Measurements from ENCODE around the gene CIB2.

CIB2 gene

DNA sequence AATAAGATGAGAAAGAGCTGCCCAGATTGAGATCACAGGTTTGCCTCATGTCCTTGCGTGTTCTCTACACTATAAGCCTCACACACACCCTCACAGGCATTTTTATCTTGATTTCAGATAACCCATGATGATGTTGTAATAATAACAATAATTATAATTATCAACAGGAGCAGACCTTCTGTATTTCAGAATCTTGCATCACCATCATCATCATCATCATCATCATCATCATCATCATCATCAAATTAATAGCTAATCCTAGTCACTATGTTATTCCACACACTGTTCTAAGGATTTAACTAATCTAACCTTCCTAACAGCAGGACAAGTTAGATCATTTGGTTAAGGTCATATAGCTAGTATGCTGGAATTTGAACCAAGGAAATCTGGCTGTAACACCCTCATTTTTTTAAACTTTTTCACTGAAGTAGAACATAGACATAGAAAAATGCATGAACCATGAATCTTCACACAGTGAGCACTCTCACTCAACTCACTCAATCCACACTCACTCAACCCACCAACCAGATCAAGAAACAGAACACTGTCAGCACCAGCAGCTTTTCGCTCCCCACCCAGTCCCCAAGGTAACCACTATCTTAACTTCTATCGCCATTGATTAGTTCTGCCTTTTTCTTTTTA, 40.7 kb downstream of the CIB2 start:
- no peak overlapping the region for H3K4me2 ChIP-seq (ENCODE audit: insufficient read depth, low read length, poor library complexity, severe bottlenecking)
- H4K91ac ChIP-seq (ENCODE audit: low read depth, low read length, poor library complexity), result no peak overlapping the region
- H3K4me3 ChIP-seq (ENCODE audit: low read length in 2 of 2), result no peak overlapping the region
- H3K4me1 ChIP-seq (ENCODE audit: control insufficient read depth in 2 of 2, insufficient read depth in 1 of 2, low read depth in 1 of 2, low read length in 2 of 2), result peaks cover 3% of the 10 kb centered on the region in 2 donors
- H3K4ac ChIP-seq (ENCODE audit: low read length), result no peak overlapping the region
- H3K27ac ChIP-seq (replicated peaks; ENCODE audit: low read length), result no peak overlapping the region
- peaks cover 0 to 35% (median 0%) of the 10 kb centered on the region in 3 experiments for H3K27me3 ChIP-seq (ENCODE audit: control insufficient read depth in 3 of 3, insufficient read depth in 3 of 3, low read depth in 1 of 3, low read length in 3 of 3)
- no peak overlapping the region for H3K9ac ChIP-seq (ENCODE audit: low read depth, low read length, poor library complexity)
- no peak overlapping the region for H2BK15ac ChIP-seq (ENCODE audit: low read length)
- no peak overlapping the region for H3K14ac ChIP-seq (ENCODE audit: low read length)
- WGBS, 2 donors (ENCODE audit: extremely low coverage in 2 of 2, insufficient read length in 2 of 2, insufficient replicate concordance in 1 of 2), result no CpG with 5 or more reads among the region's 3 CpGs
- DNase-seq (ENCODE audit: low spot score), result no peak
- no peak overlapping the region for H3K23ac ChIP-seq (ENCODE audit: low read depth, low read length, poor library complexity)
- no peak overlapping the region for H2BK5ac ChIP-seq (ENCODE audit: low read length)
- H2BK12ac ChIP-seq (ENCODE audit: low read length), result no peak overlapping the region
- H2AK5ac ChIP-seq (ENCODE audit: low read depth, low read length), result no peak overlapping the region
- H3K79me1 ChIP-seq (ENCODE audit: low read depth, low read length), result no peaks in the 10 kb centered on the region
- H2AFZ ChIP-seq (ENCODE audit: low read length), result no peak overlapping the region
- H4K8ac ChIP-seq (ENCODE audit: low read depth, low read length), result no peak overlapping the region
- H2BK120ac ChIP-seq (ENCODE audit: low read depth, low read length), result no peak overlapping the region
- H3K36me3 ChIP-seq (replicated peaks in 1 of 2; ENCODE audit: control insufficient read depth in 2 of 2, insufficient read depth in 2 of 2, low read length in 2 of 2), result no peaks in the 10 kb centered on the region
- H3K9me3 ChIP-seq (replicated peaks in 1 of 2; ENCODE audit: control insufficient read depth in 2 of 2, insufficient read depth in 1 of 2, low read depth in 1 of 2, low read length in 2 of 2), result no peaks in the 10 kb centered on the region
- H3K18ac ChIP-seq (ENCODE audit: low read length), result no peak overlapping the region

DNA sequence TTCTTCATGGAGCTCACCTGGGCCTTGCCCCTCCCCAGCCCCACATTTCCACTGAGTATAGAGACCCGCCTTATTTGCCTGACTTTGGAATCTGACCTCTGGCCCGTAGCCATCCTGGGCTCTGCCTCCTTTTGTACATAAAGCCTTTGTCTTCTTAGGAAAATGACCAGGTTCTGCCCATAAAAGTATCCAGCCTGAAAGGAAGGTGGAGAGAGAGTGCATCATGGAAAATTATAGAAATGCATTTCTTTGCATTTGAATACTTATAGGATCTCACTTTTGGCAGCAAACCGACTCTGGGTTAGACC, 42.5 kb downstream of the CIB2 start:
- Histone ChIP-seq H2BK120ac (ENCODE audit: low read depth, low read length) (no peak overlapping the region), H2BK15ac (ENCODE audit: low read length) (no peak overlapping the region), H3K9me3 (replicated peaks in 1 of 2; ENCODE audit: control insufficient read depth in 2 of 2, insufficient read depth in 1 of 2, low read depth in 1 of 2, low read length in 2 of 2) (no peaks in the 10 kb centered on the region), H3K18ac (ENCODE audit: low read length) (no peak overlapping the region), H3K4me3 (ENCODE audit: low read length in 2 of 2) (no peak overlapping the region), H3K4ac (ENCODE audit: low read length) (no peak overlapping the region), H3K23ac (ENCODE audit: low read depth, low read length, poor library complexity) (no peak overlapping the region), H4K8ac (ENCODE audit: low read depth, low read length) (no peak overlapping the region), H3K36me3 (replicated peaks in 1 of 2; ENCODE audit: control insufficient read depth in 2 of 2, insufficient read depth in 2 of 2, low read length in 2 of 2) (no peaks in the 10 kb centered on the region), H3K4me2 (ENCODE audit: insufficient read depth, low read length, poor library complexity, severe bottlenecking) (no peak overlapping the region), H4K91ac (ENCODE audit: low read depth, low read length, poor library complexity) (no peak overlapping the region), H2AK5ac (ENCODE audit: low read depth, low read length) (no peak overlapping the region), H3K27ac (replicated peaks; ENCODE audit: low read length) (no peak overlapping the region), H3K9ac (ENCODE audit: low read depth, low read length, poor library complexity) (no peak overlapping the region), H3K27me3 (ENCODE audit: control insufficient read depth in 3 of 3, insufficient read depth in 3 of 3, low read depth in 1 of 3, low read length in 3 of 3) (peaks cover 0 to 31% (median 0%) of the 10 kb centered on the region in 3 experiments), H2BK12ac (ENCODE audit: low read length) (no peak overlapping the region), H3K14ac (ENCODE audit: low read length) (no peak overlapping the region), H2AFZ (ENCODE audit: low read length) (no peak overlapping the region), H3K4me1 (ENCODE audit: control insufficient read depth in 2 of 2, insufficient read depth in 1 of 2, low read depth in 1 of 2, low read length in 2 of 2) (peaks cover 3% of the 10 kb centered on the region in 2 donors), H2BK5ac (ENCODE audit: low read length) (no peak overlapping the region), H3K79me1 (ENCODE audit: low read depth, low read length) (no peaks in the 10 kb centered on the region)
- WGBS, 2 donors (ENCODE audit: extremely low coverage in 2 of 2, insufficient read length in 2 of 2, insufficient replicate concordance in 1 of 2), result no CpG with 5 or more reads among the region's 3 CpGs
- DNase-seq (ENCODE audit: low spot score), result no peak

DNA sequence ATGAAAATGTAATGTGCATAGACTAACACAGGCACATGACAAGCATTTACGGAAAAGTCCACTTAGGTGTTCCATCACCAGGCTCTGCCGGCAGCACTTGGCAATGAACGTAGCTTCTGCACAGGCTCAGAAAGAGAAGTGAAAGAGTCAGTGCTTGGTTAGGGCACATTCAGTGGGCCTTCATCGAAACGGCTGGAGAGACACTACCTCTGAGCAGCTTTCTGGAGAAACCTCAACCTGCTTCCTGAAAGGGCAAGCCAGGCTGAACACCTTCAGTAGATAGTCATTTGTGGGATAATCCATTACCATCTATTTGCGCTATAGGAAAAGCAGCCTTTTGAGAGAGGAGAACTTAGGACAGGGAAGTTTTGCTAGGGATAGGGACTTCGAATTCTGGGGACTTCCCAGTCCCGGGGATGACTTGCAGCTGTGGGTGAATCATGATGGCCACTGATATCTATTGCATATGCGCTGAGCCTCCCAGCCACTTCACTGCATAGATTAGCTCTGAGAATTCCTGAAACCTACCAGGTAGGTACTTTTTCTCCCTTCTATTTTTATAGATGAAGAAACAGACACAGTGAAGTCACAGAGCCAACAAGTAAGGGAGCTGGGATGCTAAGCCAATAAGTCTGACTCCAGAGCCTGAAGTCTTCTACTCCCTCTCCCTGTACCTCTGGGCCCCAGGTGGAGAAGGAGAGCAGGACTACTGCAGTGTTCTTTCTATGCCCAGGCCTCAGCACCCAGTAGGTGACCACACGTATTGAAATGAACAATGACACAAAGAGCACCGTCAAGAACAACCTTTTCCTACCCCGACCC, 43.1 kb downstream of the CIB2 start:
- Histone ChIP-seq H3K27ac (replicated peaks; ENCODE audit: low read length) (no peak overlapping the region), H3K4ac (ENCODE audit: low read length) (no peak overlapping the region), H3K27me3 (ENCODE audit: control insufficient read depth in 3 of 3, insufficient read depth in 3 of 3, low read depth in 1 of 3, low read length in 3 of 3) (peaks cover 0 to 26% (median 0%) of the 10 kb centered on the region in 3 experiments), H3K23ac (ENCODE audit: low read depth, low read length, poor library complexity) (no peak overlapping the region), H2BK15ac (ENCODE audit: low read length) (no peak overlapping the region), H3K9me3 (replicated peaks in 1 of 2; ENCODE audit: control insufficient read depth in 2 of 2, insufficient read depth in 1 of 2, low read depth in 1 of 2, low read length in 2 of 2) (no peaks in the 10 kb centered on the region), H2BK5ac (ENCODE audit: low read length) (no peak overlapping the region), H3K36me3 (replicated peaks in 1 of 2; ENCODE audit: control insufficient read depth in 2 of 2, insufficient read depth in 2 of 2, low read length in 2 of 2) (no peaks in the 10 kb centered on the region), H3K4me2 (ENCODE audit: insufficient read depth, low read length, poor library complexity, severe bottlenecking) (no peak overlapping the region), H3K4me1 (ENCODE audit: control insufficient read depth in 2 of 2, insufficient read depth in 1 of 2, low read depth in 1 of 2, low read length in 2 of 2) (peaks cover 3% of the 10 kb centered on the region in 2 donors), H2AFZ (ENCODE audit: low read length) (no peak overlapping the region), H4K8ac (ENCODE audit: low read depth, low read length) (no peak overlapping the region), H3K9ac (ENCODE audit: low read depth, low read length, poor library complexity) (no peak overlapping the region), H2BK120ac (ENCODE audit: low read depth, low read length) (no peak overlapping the region), H4K91ac (ENCODE audit: low read depth, low read length, poor library complexity) (no peak overlapping the region), H2AK5ac (ENCODE audit: low read depth, low read length) (no peak overlapping the region), H3K79me1 (ENCODE audit: low read depth, low read length) (no peaks in the 10 kb centered on the region), H3K4me3 (ENCODE audit: low read length in 2 of 2) (no peak overlapping the region), H3K18ac (ENCODE audit: low read length) (no peak overlapping the region), H3K14ac (ENCODE audit: low read length) (no peak overlapping the region), H2BK12ac (ENCODE audit: low read length) (no peak overlapping the region)
- no peak for DNase-seq (ENCODE audit: low spot score)
- WGBS, 2 donors (ENCODE audit: extremely low coverage in 2 of 2, insufficient read length in 2 of 2, insufficient replicate concordance in 1 of 2), result no CpG with 5 or more reads among the region's 12 CpGs

DNA sequence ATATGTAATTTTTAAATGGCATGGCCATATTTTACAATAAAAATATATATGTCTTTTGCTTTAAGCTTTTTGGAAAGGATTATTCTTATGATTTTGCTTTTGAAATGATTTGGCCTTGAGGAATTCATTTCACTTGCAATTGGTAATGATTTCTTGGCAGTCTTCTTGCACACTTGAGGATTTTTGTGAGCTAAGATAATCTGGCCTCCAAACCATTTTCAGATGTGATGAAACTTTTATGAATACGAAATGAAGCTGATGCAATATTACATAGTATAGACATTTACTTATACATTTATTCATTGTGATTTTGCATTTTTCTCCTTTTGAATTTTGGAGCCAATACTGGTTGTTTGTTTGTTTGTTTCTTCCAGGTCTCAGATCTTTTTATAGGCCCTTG, 45.3 kb downstream of the CIB2 start:
- no peak overlapping the region for H4K91ac ChIP-seq (ENCODE audit: low read depth, low read length, poor library complexity)
- no peak overlapping the region for H2BK120ac ChIP-seq (ENCODE audit: low read depth, low read length)
- H2AK5ac ChIP-seq (ENCODE audit: low read depth, low read length), result no peak overlapping the region
- no peak overlapping the region for H2AFZ ChIP-seq (ENCODE audit: low read length)
- H3K4me2 ChIP-seq (ENCODE audit: insufficient read depth, low read length, poor library complexity, severe bottlenecking), result no peak overlapping the region
- no peak overlapping the region for H2BK15ac ChIP-seq (ENCODE audit: low read length)
- H4K8ac ChIP-seq (ENCODE audit: low read depth, low read length), result no peak overlapping the region
- H3K27me3 ChIP-seq (ENCODE audit: control insufficient read depth in 3 of 3, insufficient read depth in 3 of 3, low read depth in 1 of 3, low read length in 3 of 3), result peaks cover 0 to 22% (median 2%) of the 10 kb centered on the region in 3 experiments
- H2BK5ac ChIP-seq (ENCODE audit: low read length), result no peak overlapping the region
- H3K18ac ChIP-seq (ENCODE audit: low read length), result no peak overlapping the region
- no CpG with 5 or more reads among the region's 1 CpG for WGBS, 2 donors (ENCODE audit: extremely low coverage in 2 of 2, insufficient read length in 2 of 2, insufficient replicate concordance in 1 of 2)
- DNase-seq (ENCODE audit: low spot score), result no peak
- no peaks in the 10 kb centered on the region for H3K79me1 ChIP-seq (ENCODE audit: low read depth, low read length)
- no peak overlapping the region for H3K4me3 ChIP-seq (ENCODE audit: low read length in 2 of 2)
- H3K36me3 ChIP-seq (replicated peaks in 1 of 2; ENCODE audit: control insufficient read depth in 2 of 2, insufficient read depth in 2 of 2, low read length in 2 of 2), result no peaks in the 10 kb centered on the region
- peaks cover 0 to 3% of the 10 kb centered on the region in 2 donors for H3K4me1 ChIP-seq (ENCODE audit: control insufficient read depth in 2 of 2, insufficient read depth in 1 of 2, low read depth in 1 of 2, low read length in 2 of 2)
- no peak overlapping the region for H3K4ac ChIP-seq (ENCODE audit: low read length)
- H3K27ac ChIP-seq (replicated peaks; ENCODE audit: low read length), result no peak overlapping the region
- no peak overlapping the region for H3K14ac ChIP-seq (ENCODE audit: low read length)
- H3K23ac ChIP-seq (ENCODE audit: low read depth, low read length, poor library complexity), result no peak overlapping the region
- no peak overlapping the region for H3K9ac ChIP-seq (ENCODE audit: low read depth, low read length, poor library complexity)
- no peaks in the 10 kb centered on the region for H3K9me3 ChIP-seq (replicated peaks in 1 of 2; ENCODE audit: control insufficient read depth in 2 of 2, insufficient read depth in 1 of 2, low read depth in 1 of 2, low read length in 2 of 2)
- no peak overlapping the region for H2BK12ac ChIP-seq (ENCODE audit: low read length)

All from neuronal stem cell (in vitro differentiated cells).